ENCODE measurements around the gene GJC2. TPM values are rescaled to one million over a fixed set of nuclear protein-coding genes. Genes with fewer than 3 reads are reported as not detected.

Gene GJC2
- polyA plus RNA-seq, 3 donors, result 0.15 TPM; not detected in 2

- Histone ChIP-seq H3K79me2 (ENCODE audit: insufficient read depth, low read length) (peaks cover 23% of the 10 kb centered on the region), H3K4me1 (ENCODE audit: control insufficient read depth in 1 of 2, insufficient read depth in 2 of 2, low read length in 2 of 2) (peaks cover 19 to 35% of the 10 kb centered on the region in 2 donors), H3K4me2 (replicated peaks; ENCODE audit: extremely low read depth, low read length, poor library complexity, severe bottlenecking) (no peak overlapping the region), H3K36me3 (replicated peaks in 1 of 2; ENCODE audit: control insufficient read depth in 1 of 2, insufficient read depth in 2 of 2, low read length in 2 of 2) (peaks cover 0 to 7% of the 10 kb centered on the region in 2 donors), H3K27ac (ENCODE audit: low read depth in 1 of 2, low read length in 2 of 2) (no peak overlapping the region), H3K9me3 (replicated peaks in 1 of 2; ENCODE audit: control insufficient read depth in 1 of 2, insufficient read depth in 1 of 2, low read length in 2 of 2) (no peaks in the 10 kb centered on the region), H3K27me3 (ENCODE audit: control insufficient read depth in 2 of 2, insufficient read depth in 2 of 2, low read length in 2 of 2) (no peaks in the 10 kb centered on the region), H4K20me1 (ENCODE audit: insufficient read depth, low read length) (no peaks in the 10 kb centered on the region), H2AFZ (ENCODE audit: insufficient read depth, low read depth, low read length, poor library complexity, severe bottlenecking) (no peak overlapping the region), H3K4me3 (replicated peaks in 1 of 3; ENCODE audit: low read depth in 2 of 3, low read length in 3 of 3) (no peak overlapping the region), H3K9ac (ENCODE audit: insufficient read depth, low read length, poor library complexity, severe bottlenecking) (no peak overlapping the region)
- Mint-ChIP-seq H3K27ac (no peak overlapping the region), H3K4me1 (peaks cover 29% of the 10 kb centered on the region), H3K9me3 (peaks cover 1 to 13% (median 6%) of the 10 kb centered on the region in 7 donors), H3K36me3 (peaks cover 2 to 6% of the 10 kb centered on the region in 2 donors), H3K4me3 (no peak overlapping the region), H3K27me3 (ENCODE audit: low read depth in 3 of 3) (peaks cover 0 to 1% (median 0%) of the 10 kb centered on the region in 3 donors)
- no peak for TF ChIP-seq CTCF (IDR thresholded peaks at IDR 0.05)
- no peak for DNase-seq
- WGBS (ENCODE audit: insufficient coverage), result 89% methylated on average over 3 of the region's 7 CpGs
- intact Hi-C loops (cut with micrococcal nuclease), result loop anchor here in 1 of 2 donors (5.0 kb wide), 1 partner anchor 345 kb away; a partner anchor contains a TSS
These were observed 37.6 kb upstream of the GJC2 start for GRCh38 chr1:228112167-228112566.

- Histone ChIP-seq H3K36me3 (replicated peaks in 1 of 2; ENCODE audit: control insufficient read depth in 1 of 2, insufficient read depth in 2 of 2, low read length in 2 of 2) (peaks cover 0 to 2% of the 10 kb centered on the region in 2 donors), H3K27ac (ENCODE audit: low read depth in 1 of 2, low read length in 2 of 2) (no peak overlapping the region), H2AFZ (ENCODE audit: insufficient read depth, low read depth, low read length, poor library complexity, severe bottlenecking) (no peak overlapping the region), H3K27me3 (ENCODE audit: control insufficient read depth in 2 of 2, insufficient read depth in 2 of 2, low read length in 2 of 2) (no peaks in the 10 kb centered on the region), H3K4me2 (replicated peaks; ENCODE audit: extremely low read depth, low read length, poor library complexity, severe bottlenecking) (no peak overlapping the region), H3K79me2 (ENCODE audit: insufficient read depth, low read length) (peaks cover 19% of the 10 kb centered on the region), H3K9ac (ENCODE audit: insufficient read depth, low read length, poor library complexity, severe bottlenecking) (no peak overlapping the region), H3K9me3 (replicated peaks in 1 of 2; ENCODE audit: control insufficient read depth in 1 of 2, insufficient read depth in 1 of 2, low read length in 2 of 2) (no peaks in the 10 kb centered on the region), H3K4me1 (ENCODE audit: control insufficient read depth in 1 of 2, insufficient read depth in 2 of 2, low read length in 2 of 2) (peaks cover 19 to 33% of the 10 kb centered on the region in 2 donors), H4K20me1 (ENCODE audit: insufficient read depth, low read length) (no peaks in the 10 kb centered on the region), H3K4me3 (replicated peaks in 1 of 3; ENCODE audit: low read depth in 2 of 3, low read length in 3 of 3) (no peak overlapping the region)
- H3K4me1 Mint-ChIP-seq, result peaks cover 29% of the 10 kb centered on the region
- H3K9me3 Mint-ChIP-seq, result peaks cover 3 to 17% (median 6%) of the 10 kb centered on the region in 7 donors
- DNase-seq, result no peak
- peaks cover 0 to 2% of the 10 kb centered on the region in 2 donors for H3K36me3 Mint-ChIP-seq
- H3K27me3 Mint-ChIP-seq (ENCODE audit: low read depth in 3 of 3), result peaks cover 0 to 1% (median 0%) of the 10 kb centered on the region in 3 donors
- intact Hi-C loops (cut with micrococcal nuclease), result loop anchor here in 1 of 2 donors (5.0 kb wide), 1 partner anchor 345 kb away; a partner anchor contains a TSS
- H3K4me3 Mint-ChIP-seq, result no peak overlapping the region
- no peak overlapping the region for H3K27ac Mint-ChIP-seq
- WGBS (ENCODE audit: insufficient coverage), result no CpG with 5 or more reads among the region's 1 CpG
- TF ChIP-seq CTCF (IDR thresholded peaks at IDR 0.05), result no peak
These were observed 37.1 kb upstream of the GJC2 start for GRCh38 chr1:228112617-228113016.

Data from CD14-positive monocyte (primary cell).